Measurements from ENCODE around the gene IL1R1.
A peak's percentile ranks its signal among the peaks of the same experiment; 100 is the strongest.
"Not testable (repeated sequence)": the region's sequence is repeated elsewhere in the genome, so short reads cannot be mapped to it uniquely, and the experiment has no call there.

IL1R1 gene

DNA sequence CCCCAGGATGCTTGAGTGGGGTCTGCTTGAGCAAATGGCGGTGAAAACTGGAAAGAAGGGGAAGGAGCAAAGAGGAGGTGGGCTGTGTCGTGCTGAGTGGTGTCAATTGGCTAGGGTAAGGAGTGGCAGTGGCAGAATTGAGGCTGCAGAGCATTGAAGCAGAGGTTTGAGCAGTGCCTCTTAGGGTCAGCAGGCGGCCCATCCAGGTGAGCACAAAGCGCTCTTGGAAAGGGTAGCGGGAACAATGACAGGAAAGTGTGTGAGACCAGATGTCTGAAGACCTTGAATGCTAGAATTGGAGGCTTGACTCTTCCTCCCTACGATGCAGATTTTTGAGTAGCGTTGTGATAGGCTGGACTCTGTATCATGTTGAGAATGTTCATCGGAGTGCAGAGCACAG, 39.3 kb upstream of the IL1R1 start:
- H3K4me2 ChIP-seq (ENCODE audit: low read length) = no peak overlapping the region
- H3K4me1 ChIP-seq (ENCODE audit: control insufficient read depth, insufficient read depth, low read length) = peaks cover 50% of the 10 kb centered on the region
- no peak overlapping the region for H3K9ac ChIP-seq (ENCODE audit: low read depth, low read length)
- H3K9me3 ChIP-seq (replicated peaks; ENCODE audit: low read length) = no peaks in the 10 kb centered on the region
- no peaks in the 10 kb centered on the region for H3K36me3 ChIP-seq (ENCODE audit: insufficient read depth, low read length)
- no peak overlapping the region for H3K4me3 ChIP-seq (ENCODE audit: low read length)
- no peaks in the 10 kb centered on the region for H3K27me3 ChIP-seq (ENCODE audit: control insufficient read depth, insufficient read depth, low read length)

DNA sequence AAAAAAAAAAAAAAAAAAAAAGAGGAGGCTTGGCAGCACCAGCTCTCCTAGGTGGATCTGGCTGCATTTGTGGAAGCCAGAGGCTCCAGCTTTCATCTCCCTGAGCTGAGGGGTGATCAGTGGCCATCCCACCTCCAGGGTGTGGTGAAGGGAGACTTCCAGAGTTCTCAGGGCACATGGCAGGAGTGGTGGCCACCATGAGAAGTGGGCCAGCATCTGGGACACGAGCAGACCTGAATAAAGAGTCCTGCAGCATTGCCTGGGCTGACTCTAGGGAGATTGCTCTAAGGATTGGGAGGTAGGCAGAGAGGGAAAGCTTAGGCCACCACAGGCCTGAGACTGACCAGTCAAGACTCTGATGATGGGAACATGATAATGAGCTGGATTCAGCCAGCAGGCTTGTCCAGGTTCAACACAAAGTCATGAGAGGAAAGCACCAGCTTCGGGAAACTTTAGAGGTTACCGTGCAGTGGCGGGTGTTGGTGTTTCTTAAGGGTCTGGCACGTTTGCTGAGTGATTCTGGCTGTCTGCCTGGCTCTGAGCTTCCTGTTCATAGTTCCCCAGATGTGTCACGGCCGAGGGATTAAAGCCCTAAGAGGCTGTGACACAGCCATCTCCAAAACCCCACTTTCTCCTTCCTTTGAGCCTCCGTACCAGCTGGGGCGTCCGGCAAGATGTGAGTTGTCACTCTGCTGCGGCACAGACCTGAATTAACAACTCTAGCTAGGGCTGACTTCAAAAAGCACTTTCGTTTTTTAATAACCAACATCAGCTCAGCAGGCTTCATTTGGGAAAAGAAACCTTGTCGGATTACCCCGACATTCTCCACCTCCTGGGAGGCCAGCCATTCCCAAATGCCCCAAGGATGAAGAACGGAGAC, 38.3 kb upstream of the IL1R1 start:
- no peaks in the 10 kb centered on the region for H3K9me3 ChIP-seq (replicated peaks; ENCODE audit: low read length)
- H3K36me3 ChIP-seq (ENCODE audit: insufficient read depth, low read length) = no peaks in the 10 kb centered on the region
- H3K4me2 ChIP-seq (ENCODE audit: low read length) = peak overlapping the region; percentile 82
- H3K9ac ChIP-seq (ENCODE audit: low read depth, low read length) = peak overlapping the region; percentile 82
- H3K4me1 ChIP-seq (ENCODE audit: control insufficient read depth, insufficient read depth, low read length) = peaks cover 56% of the 10 kb centered on the region
- H3K4me3 ChIP-seq (ENCODE audit: low read length) = peak overlapping the region; percentile 68
- H3K27me3 ChIP-seq (ENCODE audit: control insufficient read depth, insufficient read depth, low read length) = no peaks in the 10 kb centered on the region

DNA sequence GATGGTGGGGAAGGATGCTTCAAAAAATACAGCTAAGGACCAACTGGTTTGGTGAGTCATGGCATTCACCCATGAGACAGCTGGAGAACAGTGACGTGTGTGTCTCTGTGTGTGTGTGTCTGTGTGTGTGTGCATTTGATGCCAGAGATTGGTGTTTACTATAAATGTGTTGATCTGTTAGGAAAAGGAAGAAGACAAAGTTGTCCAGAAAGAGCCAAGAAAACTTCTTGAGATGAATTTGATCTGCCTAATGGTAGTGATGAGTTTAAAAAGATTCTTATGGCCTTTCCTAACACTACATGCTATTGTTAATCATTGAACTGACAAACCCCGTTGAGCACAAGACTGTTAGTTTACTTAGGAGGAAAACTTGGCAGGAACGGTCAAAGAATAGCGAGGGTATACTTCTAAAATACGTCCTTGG, 36.4 kb upstream of the IL1R1 start:
- Histone ChIP-seq H3K27me3 (ENCODE audit: control insufficient read depth, insufficient read depth, low read length) (no peaks in the 10 kb centered on the region), H3K9me3 (replicated peaks; ENCODE audit: low read length) (no peaks in the 10 kb centered on the region), H3K36me3 (ENCODE audit: insufficient read depth, low read length) (peaks cover 5% of the 10 kb centered on the region), H3K4me2 (ENCODE audit: low read length) (peak overlapping the region; percentile 82), H3K4me1 (ENCODE audit: control insufficient read depth, insufficient read depth, low read length) (peaks cover 47% of the 10 kb centered on the region), H3K9ac (ENCODE audit: low read depth, low read length) (peak overlapping the region; percentile 26), H3K4me3 (ENCODE audit: low read length) (peak overlapping the region; percentile 68)

DNA sequence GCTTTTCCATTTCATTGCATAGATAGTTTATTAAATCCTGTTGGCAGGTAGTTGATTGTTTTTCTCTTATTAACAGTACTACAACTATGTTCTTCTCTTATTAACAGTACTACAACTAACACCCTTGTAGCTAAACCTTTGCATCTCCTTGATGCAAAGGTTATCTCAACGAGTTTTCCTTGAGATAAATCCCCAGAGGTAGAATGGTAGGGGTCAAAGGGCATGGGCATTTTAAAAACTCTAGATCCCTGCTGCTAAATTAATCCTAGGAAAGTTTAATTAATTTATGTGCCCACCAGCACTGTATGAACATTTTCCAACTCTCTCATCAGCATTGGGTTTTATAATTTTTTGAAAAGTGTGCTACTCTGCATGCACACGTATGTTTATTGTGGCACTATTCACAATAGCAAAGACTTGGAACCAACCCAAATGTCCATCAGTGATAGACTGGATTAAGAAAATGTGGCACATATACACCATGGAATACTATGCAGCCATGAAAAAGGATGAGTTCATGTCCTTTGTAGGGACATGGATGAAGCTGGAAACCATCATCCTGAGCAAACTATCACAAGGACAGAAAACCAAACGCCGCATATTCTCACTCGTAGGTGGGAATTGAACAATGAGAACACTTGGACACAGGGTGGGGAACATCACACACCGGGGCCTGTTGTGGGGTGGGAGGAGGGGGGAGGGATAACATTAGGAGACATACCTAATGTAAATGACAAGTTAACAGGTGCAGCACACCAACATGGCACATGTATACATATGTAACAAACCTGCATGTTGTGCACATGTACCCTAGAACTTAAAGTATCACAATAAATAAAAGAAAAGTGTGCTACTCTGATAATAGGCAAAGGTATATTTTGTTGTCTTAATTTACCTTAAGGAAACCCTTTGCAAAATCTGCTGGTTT, 35.5 kb upstream of the IL1R1 start:
- H3K4me3 ChIP-seq (ENCODE audit: low read length); H3K27me3 ChIP-seq (ENCODE audit: control insufficient read depth, insufficient read depth, low read length); H3K36me3 ChIP-seq (ENCODE audit: insufficient read depth, low read length); H3K9me3 ChIP-seq (replicated peaks; ENCODE audit: low read length): not testable (repeated sequence)
- Histone ChIP-seq H3K9ac (ENCODE audit: low read depth, low read length) (peak overlapping the region; percentile 26), H3K4me1 (ENCODE audit: control insufficient read depth, insufficient read depth, low read length) (peaks cover 46% of the 10 kb centered on the region), H3K4me2 (ENCODE audit: low read length) (peak overlapping the region; percentile 82)

DNA sequence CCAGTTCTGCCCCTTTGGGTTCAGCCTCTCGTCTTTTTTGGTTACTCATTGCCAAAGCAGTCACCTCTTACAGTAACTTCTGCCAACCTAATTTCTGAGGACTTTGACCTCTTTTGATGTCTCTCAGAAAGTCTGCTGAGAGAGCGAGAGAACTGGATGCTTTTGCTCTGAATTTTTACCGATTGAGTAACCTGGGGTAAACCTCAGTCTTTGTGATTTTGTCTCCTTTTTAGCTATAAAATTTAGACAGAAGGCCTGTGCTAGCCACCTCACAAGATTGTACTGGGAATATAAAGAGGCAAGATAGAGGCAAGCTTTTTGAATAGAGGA, 34.8 kb upstream of the IL1R1 start:
- Histone ChIP-seq H3K4me3 (ENCODE audit: low read length) (no peak overlapping the region), H3K4me1 (ENCODE audit: control insufficient read depth, insufficient read depth, low read length) (peaks cover 47% of the 10 kb centered on the region), H3K9me3 (replicated peaks; ENCODE audit: low read length) (no peaks in the 10 kb centered on the region)

DNA sequence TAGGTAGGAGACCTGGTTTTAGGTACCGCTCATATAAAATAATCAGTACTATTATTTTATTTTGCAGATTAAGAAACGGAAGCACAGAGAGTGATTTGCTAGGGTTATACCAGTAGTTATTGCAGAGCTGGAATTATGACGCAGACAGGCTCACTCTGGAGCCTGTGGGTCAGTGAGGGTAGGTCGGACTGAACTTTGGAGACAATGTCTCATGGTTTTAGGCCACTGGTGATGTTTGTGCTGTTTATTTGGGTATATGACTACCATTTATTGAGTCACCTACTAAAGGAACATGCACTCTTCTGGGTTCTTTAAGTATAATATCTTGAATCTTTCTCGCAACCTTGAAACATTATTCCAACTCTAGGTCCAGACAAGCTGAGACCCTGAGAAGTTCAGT, 33.5 kb upstream of the IL1R1 start:
- no peaks in the 10 kb centered on the region for H3K27me3 ChIP-seq (ENCODE audit: control insufficient read depth, insufficient read depth, low read length)
- H3K9me3 ChIP-seq (replicated peaks; ENCODE audit: low read length) = no peaks in the 10 kb centered on the region
- no peak overlapping the region for H3K4me3 ChIP-seq (ENCODE audit: low read length)
- H3K36me3 ChIP-seq (ENCODE audit: insufficient read depth, low read length) = peaks cover 11% of the 10 kb centered on the region
- H3K4me1 ChIP-seq (ENCODE audit: control insufficient read depth, insufficient read depth, low read length) = peaks cover 56% of the 10 kb centered on the region
- H3K4me2 ChIP-seq (ENCODE audit: low read length) = no peak overlapping the region
- no peak overlapping the region for H3K9ac ChIP-seq (ENCODE audit: low read depth, low read length)

More for the DNA sequence above, 34.8 kb upstream of the IL1R1 start:
- H3K27me3 ChIP-seq (ENCODE audit: control insufficient read depth, insufficient read depth, low read length) = no peaks in the 10 kb centered on the region
- peak overlapping the region; percentile 31 for H3K9ac ChIP-seq (ENCODE audit: low read depth, low read length)
- peaks cover 6% of the 10 kb centered on the region for H3K36me3 ChIP-seq (ENCODE audit: insufficient read depth, low read length)
- peak overlapping the region; percentile 13 for H3K4me2 ChIP-seq (ENCODE audit: low read length)

DNA sequence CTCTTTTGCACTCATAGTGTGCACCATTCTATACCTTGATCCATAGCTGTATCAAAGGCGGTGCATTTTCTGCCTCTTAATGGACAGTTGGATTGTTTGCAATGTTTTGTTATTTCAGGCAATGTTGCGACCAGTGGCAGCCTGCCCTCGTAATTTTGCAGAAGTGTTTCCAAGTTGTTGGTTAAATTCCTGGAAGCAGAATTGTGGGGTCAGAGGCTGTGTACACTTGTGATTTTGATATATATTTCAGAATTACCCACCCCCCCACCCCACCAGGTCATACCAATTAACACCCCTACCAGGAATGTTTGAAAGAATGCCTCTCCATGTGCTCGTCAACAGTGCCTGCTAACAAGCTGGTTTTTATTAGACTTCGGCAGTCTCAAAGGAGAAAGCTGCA, 32.4 kb upstream of the IL1R1 start:
- H3K9ac ChIP-seq (ENCODE audit: low read depth, low read length) = no peak overlapping the region
- no peak overlapping the region for H3K4me3 ChIP-seq (ENCODE audit: low read length)
- H3K27me3 ChIP-seq (ENCODE audit: control insufficient read depth, insufficient read depth, low read length) = no peaks in the 10 kb centered on the region
- H3K4me2 ChIP-seq (ENCODE audit: low read length) = no peak overlapping the region
- peaks cover 11% of the 10 kb centered on the region for H3K36me3 ChIP-seq (ENCODE audit: insufficient read depth, low read length)
- H3K9me3 ChIP-seq (replicated peaks; ENCODE audit: low read length) = no peaks in the 10 kb centered on the region
- peaks cover 58% of the 10 kb centered on the region for H3K4me1 ChIP-seq (ENCODE audit: control insufficient read depth, insufficient read depth, low read length)

DNA sequence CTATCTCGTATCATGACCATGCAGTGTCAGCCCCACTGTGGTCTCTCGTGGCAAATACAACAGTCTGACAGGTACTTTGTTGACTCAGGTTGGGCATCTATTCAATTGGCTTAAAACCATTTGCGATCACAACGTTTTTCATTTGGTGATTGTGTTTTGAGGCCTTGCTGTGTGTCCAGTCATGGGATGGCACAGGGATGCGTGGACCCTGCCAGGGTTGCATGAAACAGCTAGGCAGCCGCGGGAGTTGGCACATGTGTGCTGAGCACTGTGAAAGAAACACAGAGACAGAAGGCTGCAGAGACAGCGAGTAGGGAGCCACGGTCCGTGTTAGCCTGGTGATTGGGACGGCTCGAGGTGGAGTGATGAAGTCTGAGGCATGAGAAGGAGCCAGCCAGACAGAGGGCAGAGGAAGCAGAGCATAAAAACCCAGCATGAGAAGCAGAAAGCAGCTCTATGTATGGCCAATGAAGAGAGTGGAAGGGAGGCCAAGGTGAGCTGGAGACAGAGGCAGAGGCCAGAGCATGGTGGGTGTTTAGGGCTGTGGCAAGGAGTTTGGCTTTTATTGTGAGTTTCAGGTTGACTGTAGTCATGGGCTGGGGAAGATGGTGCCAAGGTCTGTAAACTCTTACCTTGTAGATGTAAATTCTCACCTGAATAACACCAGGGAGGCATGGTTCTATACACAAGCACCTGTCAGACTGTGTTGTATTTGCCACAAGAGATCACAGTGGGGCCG, 31.8 kb upstream of the IL1R1 start:
- Histone ChIP-seq H3K4me1 (ENCODE audit: control insufficient read depth, insufficient read depth, low read length) (peaks cover 57% of the 10 kb centered on the region), H3K36me3 (ENCODE audit: insufficient read depth, low read length) (peaks cover 11% of the 10 kb centered on the region), H3K4me3 (ENCODE audit: low read length) (no peak overlapping the region), H3K27me3 (ENCODE audit: control insufficient read depth, insufficient read depth, low read length) (no peaks in the 10 kb centered on the region), H3K9me3 (replicated peaks; ENCODE audit: low read length) (no peaks in the 10 kb centered on the region), H3K9ac (ENCODE audit: low read depth, low read length) (no peak overlapping the region), H3K4me2 (ENCODE audit: low read length) (no peak overlapping the region)

DNA sequence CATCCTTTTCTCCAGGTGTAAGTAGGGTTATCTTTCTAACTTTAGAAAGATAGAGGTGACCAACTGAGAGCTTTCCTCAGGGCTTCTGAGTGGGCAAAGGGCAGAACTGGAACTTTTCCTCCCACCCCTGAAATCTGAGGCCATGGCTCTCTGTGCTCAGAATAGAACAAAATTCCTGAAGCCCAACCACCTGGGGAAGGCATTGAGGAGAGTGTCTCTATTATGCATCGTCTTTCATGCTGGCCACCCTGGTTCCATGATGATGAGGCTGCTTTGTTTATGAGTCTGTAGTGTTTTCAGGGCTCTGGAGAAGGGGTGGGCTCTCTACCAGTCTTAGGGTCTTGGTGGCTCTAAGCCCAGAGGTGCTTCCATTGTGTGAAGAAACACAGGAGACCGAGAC, 30.7 kb upstream of the IL1R1 start:
- peaks cover 11% of the 10 kb centered on the region for H3K36me3 ChIP-seq (ENCODE audit: insufficient read depth, low read length)
- H3K9me3 ChIP-seq (replicated peaks; ENCODE audit: low read length) = no peaks in the 10 kb centered on the region
- H3K4me3 ChIP-seq (ENCODE audit: low read length) = no peak overlapping the region
- H3K4me1 ChIP-seq (ENCODE audit: control insufficient read depth, insufficient read depth, low read length) = peaks cover 47% of the 10 kb centered on the region
- H3K4me2 ChIP-seq (ENCODE audit: low read length) = no peak overlapping the region
- H3K9ac ChIP-seq (ENCODE audit: low read depth, low read length) = no peak overlapping the region
- no peaks in the 10 kb centered on the region for H3K27me3 ChIP-seq (ENCODE audit: control insufficient read depth, insufficient read depth, low read length)

DNA sequence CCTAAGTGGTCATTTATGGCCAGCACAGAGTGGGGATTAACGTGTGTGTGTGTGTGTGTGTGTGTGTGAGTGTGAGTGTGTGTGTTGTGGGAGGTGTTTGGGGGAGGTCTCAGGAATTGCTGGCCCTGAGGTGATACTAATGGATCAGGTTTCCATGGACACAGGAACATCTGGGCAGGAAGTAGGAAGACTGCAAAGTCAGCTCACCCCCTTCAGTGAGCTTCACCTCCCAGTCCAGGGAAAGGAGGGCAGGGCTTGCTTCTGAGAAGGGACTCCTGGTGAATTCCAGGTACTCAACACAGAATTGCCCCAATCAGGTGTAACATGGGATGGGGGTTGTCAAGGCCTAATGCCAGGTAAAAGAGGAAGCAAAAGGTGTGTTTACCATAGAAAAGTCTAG, 30.3 kb upstream of the IL1R1 start:
- no peaks in the 10 kb centered on the region for H3K27me3 ChIP-seq (ENCODE audit: control insufficient read depth, insufficient read depth, low read length)
- no peak overlapping the region for H3K4me2 ChIP-seq (ENCODE audit: low read length)
- no peak overlapping the region for H3K9ac ChIP-seq (ENCODE audit: low read depth, low read length)
- H3K9me3 ChIP-seq (replicated peaks; ENCODE audit: low read length) = no peaks in the 10 kb centered on the region
- no peak overlapping the region for H3K4me3 ChIP-seq (ENCODE audit: low read length)
- peaks cover 11% of the 10 kb centered on the region for H3K36me3 ChIP-seq (ENCODE audit: insufficient read depth, low read length)
- peaks cover 51% of the 10 kb centered on the region for H3K4me1 ChIP-seq (ENCODE audit: control insufficient read depth, insufficient read depth, low read length)

Data from skeletal muscle satellite cell (primary cell).